ENCODE measurements around the gene SASH1. TPM values are rescaled to one million over a fixed set of nuclear protein-coding genes. Genes with fewer than 3 reads are reported as not detected.

SASH1 gene
- total RNA-seq, 1 donor from 2014 or later = 15.5 TPM

DNA sequence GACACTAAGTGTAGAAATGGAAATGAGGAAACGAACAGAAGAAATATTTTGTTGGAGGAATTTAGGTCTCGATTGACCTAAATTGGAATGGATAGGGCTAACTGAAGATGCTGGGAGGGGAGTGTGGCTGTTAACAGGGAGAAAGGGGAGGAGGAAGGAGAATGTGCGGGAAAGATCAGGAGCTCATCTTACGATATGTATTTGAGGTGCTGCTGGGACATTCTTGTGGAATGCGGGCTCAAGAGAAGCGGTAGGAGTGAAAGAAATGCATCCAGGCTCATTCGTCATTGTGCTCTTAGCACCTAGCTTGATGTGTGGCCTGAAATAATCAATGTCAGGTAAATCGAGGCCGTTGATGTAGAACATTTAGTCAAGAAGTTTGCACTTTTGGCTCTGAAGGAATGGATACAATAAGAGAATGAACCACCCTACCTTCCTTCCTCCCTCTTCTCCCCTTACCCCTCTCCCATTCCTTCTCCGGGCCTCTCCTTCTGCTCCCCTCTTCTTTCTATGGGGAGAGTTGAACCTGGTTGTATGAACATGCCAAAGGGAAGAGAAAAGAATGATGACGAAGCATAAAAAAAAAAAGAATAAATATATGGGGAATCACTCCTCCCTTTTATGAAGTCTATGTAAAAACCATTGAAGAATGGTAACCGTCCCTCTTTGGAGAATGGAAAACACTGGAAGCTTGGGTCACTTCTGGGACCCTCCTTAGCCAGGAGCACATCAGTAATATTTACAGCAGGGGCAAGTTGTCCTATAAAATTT lies 70.9 kb downstream of the SASH1 start:
- no peak overlapping the region for H3K4me3 ChIP-seq (ENCODE audit: insufficient read depth, low read depth, low read length)
- DNase-seq (ENCODE audit: low read depth) (no peak), FAIRE-seq (no peak)
- no peak overlapping the region for H3K27ac Mint-ChIP-seq (ENCODE audit: unreplicated experiment)
- H3K27me3 Mint-ChIP-seq (ENCODE audit: low read depth, unreplicated experiment) = no peaks in the 10 kb centered on the region
- H3K9ac ChIP-seq (ENCODE audit: low read length) = no peak overlapping the region
- H3K27me3 ChIP-seq (ENCODE audit: insufficient read depth, low read length) = no peaks in the 10 kb centered on the region
- no peak overlapping the region for H2AFZ ChIP-seq (ENCODE audit: low read depth, low read length)
- TF ChIP-seq EZH2 (IDR thresholded peaks at IDR 0.05; ENCODE audit: insufficient read depth, low read length) = no peak
- no peak for TF ChIP-seq CTCF (IDR thresholded peaks at IDR 0.05; ENCODE audit: insufficient read depth, low read depth, low read length)
- H3K9me3 ChIP-seq (ENCODE audit: insufficient read depth, low read depth, low read length) = no peaks in the 10 kb centered on the region
- no peak overlapping the region for H3K4me2 ChIP-seq (ENCODE audit: low read length)
- no peaks in the 10 kb centered on the region for H3K36me3 ChIP-seq (ENCODE audit: insufficient read depth, low read length)
- H3K4me1 Mint-ChIP-seq (ENCODE audit: low read depth, unreplicated experiment) = peaks cover 3% of the 10 kb centered on the region
- H3K27ac ChIP-seq (ENCODE audit: low read depth, low read length) = no peak overlapping the region
- no peak overlapping the region for H3K4me3 Mint-ChIP-seq (ENCODE audit: unreplicated experiment)
- H3K79me2 ChIP-seq (ENCODE audit: insufficient read depth, low read length) = no peaks in the 10 kb centered on the region
- H4K20me1 ChIP-seq (ENCODE audit: insufficient read depth, low read length) = no peaks in the 10 kb centered on the region
- peaks cover 14% of the 10 kb centered on the region for H3K4me1 ChIP-seq (ENCODE audit: insufficient read depth, low read length)
- no peaks in the 10 kb centered on the region for H3K36me3 Mint-ChIP-seq (ENCODE audit: low read depth, unreplicated experiment)
- H3K9me3 Mint-ChIP-seq (ENCODE audit: unreplicated experiment) = no peaks in the 10 kb centered on the region

GRCh38 chr6:148414092-148414489 lies 71.5 kb downstream of the SASH1 start:
- no peaks in the 10 kb centered on the region for H3K79me2 ChIP-seq (ENCODE audit: insufficient read depth, low read length)
- H3K27me3 Mint-ChIP-seq (ENCODE audit: low read depth, unreplicated experiment) = no peaks in the 10 kb centered on the region

More at GRCh38 chr6:148414092-148414489, 71.5 kb downstream of the SASH1 start:
- Histone ChIP-seq H3K27ac (ENCODE audit: low read depth, low read length) (no peak overlapping the region), H3K4me2 (ENCODE audit: low read length) (no peak overlapping the region), H3K27me3 (ENCODE audit: insufficient read depth, low read length) (no peaks in the 10 kb centered on the region), H3K9me3 (ENCODE audit: insufficient read depth, low read depth, low read length) (no peaks in the 10 kb centered on the region), H4K20me1 (ENCODE audit: insufficient read depth, low read length) (no peaks in the 10 kb centered on the region), H3K9ac (ENCODE audit: low read length) (no peak overlapping the region), H3K4me1 (ENCODE audit: insufficient read depth, low read length) (peaks cover 14% of the 10 kb centered on the region), H2AFZ (ENCODE audit: low read depth, low read length) (no peak overlapping the region), H3K4me3 (ENCODE audit: insufficient read depth, low read depth, low read length) (no peak overlapping the region), H3K36me3 (ENCODE audit: insufficient read depth, low read length) (no peaks in the 10 kb centered on the region)
- peaks cover 3% of the 10 kb centered on the region for H3K4me1 Mint-ChIP-seq (ENCODE audit: low read depth, unreplicated experiment)
- TF ChIP-seq EZH2 (IDR thresholded peaks at IDR 0.05; ENCODE audit: insufficient read depth, low read length) (no peak), CTCF (IDR thresholded peaks at IDR 0.05; ENCODE audit: insufficient read depth, low read depth, low read length) (no peak)
- no peak overlapping the region for H3K27ac Mint-ChIP-seq (ENCODE audit: unreplicated experiment)
- H3K36me3 Mint-ChIP-seq (ENCODE audit: low read depth, unreplicated experiment) = no peaks in the 10 kb centered on the region
- FAIRE-seq (no peak), DNase-seq (ENCODE audit: low read depth) (no peak)
- no peaks in the 10 kb centered on the region for H3K9me3 Mint-ChIP-seq (ENCODE audit: unreplicated experiment)
- H3K4me3 Mint-ChIP-seq (ENCODE audit: unreplicated experiment) = no peak overlapping the region

Data from astrocyte (in vitro differentiated cells and primary cell).